HUES6 (cell line): Measurements from ENCODE around the gene INTS7.

Source experiments
- H3K27ac ChIP-seq: 2 replicates; pipeline ENCODE4 v1.7.0; 2013; ENCODE audit warnings: low read depth, mild to moderate bottlenecking, low read length, inconsistent platforms
- H3K27me3 ChIP-seq: 2 replicates; pipeline ENCODE4 v1.6.1; 2013; ENCODE audit warnings: low read length; ENCODE audit not compliant: control insufficient read depth, insufficient read depth
- H3K36me3 ChIP-seq: 2 replicates; pipeline ENCODE4 v1.6.1; 2013; ENCODE audit warnings: low read length; ENCODE audit not compliant: control insufficient read depth, insufficient read depth
- H3K4me1 ChIP-seq: 2 replicates; pipeline ENCODE4 v1.6.1; 2013; ENCODE audit warnings: low read length; ENCODE audit not compliant: control insufficient read depth, insufficient read depth
- H3K4me3 ChIP-seq: 2 replicates; pipeline ENCODE4 v1.5.1; 2013; ENCODE audit warnings: low read depth, low read length
- H3K9ac ChIP-seq: one replicate; pipeline ENCODE4 v1.6.1; 2013; ENCODE audit warnings: mild to moderate bottlenecking, low read length
- H3K9me3 ChIP-seq: 2 replicates; pipeline ENCODE4 v1.6.1; 2013; ENCODE audit warnings: low read depth, low read length; ENCODE audit not compliant: control insufficient read depth, insufficient read depth

INTS7 gene, protein sequence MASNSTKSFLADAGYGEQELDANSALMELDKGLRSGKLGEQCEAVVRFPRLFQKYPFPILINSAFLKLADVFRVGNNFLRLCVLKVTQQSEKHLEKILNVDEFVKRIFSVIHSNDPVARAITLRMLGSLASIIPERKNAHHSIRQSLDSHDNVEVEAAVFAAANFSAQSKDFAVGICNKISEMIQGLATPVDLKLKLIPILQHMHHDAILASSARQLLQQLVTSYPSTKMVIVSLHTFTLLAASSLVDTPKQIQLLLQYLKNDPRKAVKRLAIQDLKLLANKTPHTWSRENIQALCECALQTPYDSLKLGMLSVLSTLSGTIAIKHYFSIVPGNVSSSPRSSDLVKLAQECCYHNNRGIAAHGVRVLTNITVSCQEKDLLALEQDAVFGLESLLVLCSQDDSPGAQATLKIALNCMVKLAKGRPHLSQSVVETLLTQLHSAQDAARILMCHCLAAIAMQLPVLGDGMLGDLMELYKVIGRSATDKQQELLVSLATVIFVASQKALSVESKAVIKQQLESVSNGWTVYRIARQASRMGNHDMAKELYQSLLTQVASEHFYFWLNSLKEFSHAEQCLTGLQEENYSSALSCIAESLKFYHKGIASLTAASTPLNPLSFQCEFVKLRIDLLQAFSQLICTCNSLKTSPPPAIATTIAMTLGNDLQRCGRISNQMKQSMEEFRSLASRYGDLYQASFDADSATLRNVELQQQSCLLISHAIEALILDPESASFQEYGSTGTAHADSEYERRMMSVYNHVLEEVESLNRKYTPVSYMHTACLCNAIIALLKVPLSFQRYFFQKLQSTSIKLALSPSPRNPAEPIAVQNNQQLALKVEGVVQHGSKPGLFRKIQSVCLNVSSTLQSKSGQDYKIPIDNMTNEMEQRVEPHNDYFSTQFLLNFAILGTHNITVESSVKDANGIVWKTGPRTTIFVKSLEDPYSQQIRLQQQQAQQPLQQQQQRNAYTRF

DNA sequence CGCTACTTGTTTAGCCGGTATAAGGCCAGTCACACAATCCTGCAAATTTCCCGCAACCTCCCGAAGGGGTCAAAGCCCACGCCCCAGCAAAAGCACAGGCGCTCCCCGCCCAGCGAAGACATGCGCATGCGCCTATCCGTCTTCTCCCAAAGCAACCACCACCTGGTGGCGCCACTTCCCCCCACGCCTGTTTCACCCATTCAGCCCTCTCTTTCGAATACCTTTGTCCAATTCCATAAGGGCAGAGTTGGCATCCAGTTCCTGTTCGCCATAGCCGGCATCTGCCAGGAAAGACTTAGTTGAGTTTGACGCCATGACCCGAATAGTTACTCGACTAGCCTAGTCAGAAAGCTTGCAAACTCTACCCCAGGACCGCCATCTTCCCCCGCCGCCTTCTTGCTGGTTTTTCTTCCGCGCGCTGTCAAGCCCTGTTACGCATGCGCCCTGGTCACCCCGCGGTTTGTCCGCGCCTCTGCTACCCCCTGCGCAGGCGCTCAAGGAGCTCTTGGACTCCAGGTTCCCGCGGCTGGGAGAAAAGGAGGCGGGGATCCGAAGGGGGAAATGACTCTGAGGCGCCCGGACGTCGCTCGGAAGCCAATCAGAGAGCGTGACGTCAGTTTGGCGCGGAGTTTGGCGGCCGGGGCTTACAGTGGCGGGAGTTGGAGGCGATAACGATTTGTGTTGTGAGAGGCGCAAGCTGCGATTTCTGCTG lies at the start of gene INTS7, which contains the start of gene DTL:
Gene INTS7, minus strand, starts transcription at position 435 of the 712 bp plus-strand sequence. Its CDS starts 120 bp downstream, at position 315.
Gene DTL, plus strand, starts transcription at position 626 of the 712 bp plus-strand sequence. CDS start 143 bp downstream, outside the sequence.
- Histone ChIP-seq H3K27me3 (no peaks in the 10 kb centered on the region), H3K9ac (peak within 1 kb of the TSS; percentile 98), H3K4me1 (peaks cover 28% of the 10 kb centered on the region), H3K4me3 (peak within 1 kb of the TSS; percentile 89), H3K9me3 (no peaks in the 10 kb centered on the region; the same call in 1 of the 2 replicates), H3K27ac (peak within 1 kb of the TSS; percentile 81), H3K36me3 (peaks cover 22% of the 10 kb centered on the region)

GRCh38 chr1:212082765-212083406 lies 47.5 kb upstream of the INTS7 start:
- H3K36me3 ChIP-seq, result peaks cover 96% of the 10 kb centered on the region
- H3K4me1 ChIP-seq, result no peaks in the 10 kb centered on the region
- H3K4me3 ChIP-seq, result no peak overlapping the region
- H3K27ac ChIP-seq, result no peak overlapping the region
- no peaks in the 10 kb centered on the region for H3K9me3 ChIP-seq
- no peaks in the 10 kb centered on the region for H3K27me3 ChIP-seq
- H3K9ac ChIP-seq, result no peak overlapping the region

DNA sequence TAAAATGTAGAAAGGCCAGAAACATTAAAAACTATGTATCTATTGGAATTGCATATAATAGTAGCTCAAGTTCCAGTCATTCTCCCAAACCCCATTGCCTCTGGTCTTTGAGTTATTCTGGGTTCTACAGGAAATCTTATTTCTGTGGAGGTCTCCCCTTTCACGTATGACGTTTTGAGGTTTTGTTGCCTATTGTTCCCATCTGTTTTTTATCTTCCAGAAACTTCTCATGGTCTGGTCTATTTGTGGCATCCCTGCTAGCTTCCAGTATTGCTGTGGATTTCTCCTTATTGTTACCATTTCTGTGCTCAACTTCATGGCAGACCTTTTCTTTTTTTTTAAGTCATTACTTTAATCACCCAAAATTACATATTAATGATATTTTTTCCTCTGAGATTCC lies 43.5 kb upstream of the INTS7 start:
- no peaks in the 10 kb centered on the region for H3K27me3 ChIP-seq
- no peaks in the 10 kb centered on the region for H3K4me1 ChIP-seq
- no peak overlapping the region for H3K27ac ChIP-seq
- H3K4me3 ChIP-seq, result no peak overlapping the region
- no peaks in the 10 kb centered on the region for H3K9me3 ChIP-seq
- H3K36me3 ChIP-seq, result peaks cover 98% of the 10 kb centered on the region
- no peak overlapping the region for H3K9ac ChIP-seq

GRCh38 chr1:212077028-212077427 lies 41.7 kb upstream of the INTS7 start:
- peaks cover 95% of the 10 kb centered on the region for H3K36me3 ChIP-seq

GRCh38 chr1:212074856-212075255 lies 39.5 kb upstream of the INTS7 start:
- Histone ChIP-seq H3K9ac (no peak overlapping the region), H3K9me3 (no peaks in the 10 kb centered on the region), H3K36me3 (peaks cover 95% of the 10 kb centered on the region), H3K4me1 (no peaks in the 10 kb centered on the region), H3K27ac (no peak overlapping the region), H3K27me3 (no peaks in the 10 kb centered on the region), H3K4me3 (no peak overlapping the region)

More at GRCh38 chr1:212077028-212077427, 41.7 kb upstream of the INTS7 start:
- no peak overlapping the region for H3K9ac ChIP-seq
- H3K27ac ChIP-seq, result no peak overlapping the region
- H3K27me3 ChIP-seq, result no peaks in the 10 kb centered on the region
- no peak overlapping the region for H3K4me3 ChIP-seq
- H3K4me1 ChIP-seq, result no peaks in the 10 kb centered on the region
- no peaks in the 10 kb centered on the region for H3K9me3 ChIP-seq

- Histone ChIP-seq H3K27ac (no peak overlapping the region), H3K4me3 (no peak overlapping the region), H3K4me1 (no peaks in the 10 kb centered on the region), H3K9me3 (no peaks in the 10 kb centered on the region), H3K9ac (no peak overlapping the region), H3K36me3 (peaks cover 92% of the 10 kb centered on the region), H3K27me3 (no peaks in the 10 kb centered on the region)
Observed at GRCh38 chr1:212074313-212074712, 39.0 kb upstream of the INTS7 start.

DNA sequence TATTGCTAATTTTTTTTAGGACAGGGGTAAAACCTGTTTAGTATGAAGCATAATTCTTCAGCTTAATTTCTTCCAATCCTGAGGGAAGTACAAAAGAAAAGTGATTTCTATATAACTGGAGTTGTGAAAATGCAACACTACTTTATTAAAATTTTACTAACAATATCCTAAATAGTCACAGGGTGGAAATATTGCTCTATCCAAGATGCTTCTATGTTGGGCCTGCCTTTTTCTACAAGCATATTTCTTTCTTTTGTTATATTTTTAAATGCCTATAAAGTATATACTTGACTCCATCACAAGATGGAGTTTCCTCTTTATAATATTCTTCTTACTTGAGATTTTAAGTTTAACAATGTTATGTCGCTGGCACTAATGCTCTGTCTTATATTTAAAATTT lies 38.1 kb upstream of the INTS7 start:
- Histone ChIP-seq H3K9ac (no peak overlapping the region), H3K27me3 (no peaks in the 10 kb centered on the region), H3K27ac (no peak overlapping the region), H3K9me3 (no peaks in the 10 kb centered on the region), H3K36me3 (peaks cover 92% of the 10 kb centered on the region), H3K4me1 (no peaks in the 10 kb centered on the region), H3K4me3 (no peak overlapping the region)

- Histone ChIP-seq H3K9me3 (no peaks in the 10 kb centered on the region), H3K27me3 (no peaks in the 10 kb centered on the region), H3K9ac (no peak overlapping the region), H3K4me1 (no peaks in the 10 kb centered on the region), H3K4me3 (no peak overlapping the region), H3K27ac (no peak overlapping the region), H3K36me3 (peaks cover 93% of the 10 kb centered on the region)
Observed at GRCh38 chr1:212072047-212072446, 36.7 kb upstream of the INTS7 start.

- Histone ChIP-seq H3K36me3 (peaks cover 93% of the 10 kb centered on the region), H3K4me1 (no peaks in the 10 kb centered on the region), H3K9me3 (no peaks in the 10 kb centered on the region), H3K9ac (no peak overlapping the region), H3K27me3 (no peaks in the 10 kb centered on the region), H3K4me3 (no peak overlapping the region), H3K27ac (no peak overlapping the region)
Observed at GRCh38 chr1:212070720-212071302, 35.5 kb upstream of the INTS7 start.

DNA sequence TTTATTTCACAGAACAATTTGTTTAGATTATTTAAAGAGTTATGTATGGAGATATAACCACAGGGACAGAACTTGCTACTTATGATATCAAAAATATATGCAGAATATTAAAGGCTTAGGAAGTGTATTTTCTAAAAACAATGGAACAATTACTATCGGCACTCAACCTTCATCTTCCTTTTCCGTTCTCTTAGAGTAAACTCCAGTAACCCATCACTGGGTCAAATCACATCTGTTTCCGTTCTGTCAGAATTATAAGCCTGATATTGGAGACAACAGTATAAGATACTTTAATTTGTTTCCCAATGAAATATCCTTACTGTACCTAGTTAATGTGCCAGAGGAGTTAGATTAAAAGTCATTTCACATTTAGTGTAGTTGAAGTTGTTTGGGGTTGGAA lies 32.4 kb upstream of the INTS7 start:
- no peak overlapping the region for H3K4me3 ChIP-seq
- H3K9me3 ChIP-seq, result no peaks in the 10 kb centered on the region
- no peaks in the 10 kb centered on the region for H3K4me1 ChIP-seq
- H3K9ac ChIP-seq, result no peak overlapping the region
- H3K27me3 ChIP-seq, result no peaks in the 10 kb centered on the region
- H3K27ac ChIP-seq, result no peak overlapping the region
- peaks cover 91% of the 10 kb centered on the region for H3K36me3 ChIP-seq
